Dermis blood vessel endothelial cell (primary cell): ENCODE measurements around the gene RUNX3. TPM values are rescaled to one million over a fixed set of nuclear protein-coding genes. Genes with fewer than 3 reads are reported as not detected.

Source experiments
- DNase-seq: peaks from one replicate; pipeline ENCODE4 v3.0.0; 2010
- total RNA-seq: library from RNA; depleted of rRNA; stranded (reverse); fragments of >200 nt; gene quantifications from 2 replicates; pipeline ENCODE4 v1.2.3, GENCODE V29; 2014

Gene RUNX3
- total RNA-seq, 1 donor from 2014 or later, result not detected

- no peak for DNase-seq
Measured at GRCh38 chr1:24963099-24963872, 33.2 kb upstream of the RUNX3 start.

- DNase-seq, result no peak
Measured at GRCh38 chr1:24961961-24962861, 32.1 kb upstream of the RUNX3 start.

- DNase-seq, result no peak
Measured at GRCh38 chr1:24961334-24961733, 31.3 kb upstream of the RUNX3 start.

GRCh38 chr1:24960071-24960801, 30.2 kb upstream of the RUNX3 start:
- DNase-seq, result no peak

GRCh38 chr1:24959623-24959975, 29.5 kb upstream of the RUNX3 start:
- no peak for DNase-seq

GRCh38 chr1:24958766-24959622, 28.9 kb upstream of the RUNX3 start:
- DNase-seq, result no peak

- no peak for DNase-seq
Measured at GRCh38 chr1:24957808-24958752, 28.0 kb upstream of the RUNX3 start.

- no peak for DNase-seq
Measured at GRCh38 chr1:24957016-24957807, 27.1 kb upstream of the RUNX3 start.

GRCh38 chr1:24955779-24956365, 25.8 kb upstream of the RUNX3 start:
- DNase-seq, result no peak

- no peak for DNase-seq
Measured at GRCh38 chr1:24955161-24955560, 25.1 kb upstream of the RUNX3 start.

- no peak for DNase-seq
Measured at GRCh38 chr1:24954631-24955030, 24.6 kb upstream of the RUNX3 start.

- DNase-seq, result no peak
Measured at GRCh38 chr1:24954022-24954421, 23.9 kb upstream of the RUNX3 start.

GRCh38 chr1:24952413-24952841, 22.4 kb upstream of the RUNX3 start:
- no peak for DNase-seq

GRCh38 chr1:24951810-24952412, 21.8 kb upstream of the RUNX3 start:
- no peak for DNase-seq

- no peak for DNase-seq
Measured at GRCh38 chr1:24951337-24951736, 21.3 kb upstream of the RUNX3 start.

- DNase-seq, result no peak
Measured at GRCh38 chr1:24949331-24949881, 19.3 kb upstream of the RUNX3 start.

- no peak for DNase-seq
Measured at GRCh38 chr1:24948079-24948827, 18.2 kb upstream of the RUNX3 start.
